GM23338 (cell line): ENCODE results near the gene ID3. TPM values are rescaled to one million over a fixed set of nuclear protein-coding genes. Genes with fewer than 3 reads are reported as not detected.

Source experiments
- ATAC-seq: fragments of 200-7000 bp; cut with Tn5 transposase; 3 replicates; pipeline ENCODE4 v1.9.1; 2020
- DNase-seq: peaks from one replicate; pipeline ENCODE4 v3.0.0-alpha.2; 2015; ENCODE audit warnings: low spot score
- H2AFZ ChIP-seq: fragments of 200-600 bp; sonication (generic); 2 replicates; pipeline ENCODE4 v1.8.0; 2016; ENCODE audit warnings: antibody characterized with exemption, mild to moderate bottlenecking, moderate library complexity
- H3F3A ChIP-seq: fragments of 200-600 bp; sonication (generic); replicated peaks from 2 replicates; pipeline ENCODE4 v1.8.0; 2017; ENCODE audit warnings: antibody characterized with exemption, mixed run types, low read depth
- H3K27ac ChIP-seq: fragments of 200-600 bp; sonication (generic); 2 replicates; pipeline ENCODE4 v1.6.1; 2016; ENCODE audit warnings: low read depth
- H3K27me3 ChIP-seq: fragments of 200-600 bp; sonication (generic); 2 replicates; pipeline ENCODE4 v1.8.0; 2016; ENCODE audit warnings: mild to moderate bottlenecking, mixed run types, moderate library complexity; ENCODE audit not compliant: insufficient read depth
- H3K36me3 ChIP-seq: fragments of 200-600 bp; sonication (generic); 2 replicates; pipeline ENCODE4 v1.8.0; 2016; ENCODE audit warnings: mild to moderate bottlenecking; ENCODE audit not compliant: insufficient read depth
- H3K4me1 ChIP-seq: fragments of 200-600 bp; sonication (generic); 2 replicates; pipeline ENCODE4 v1.8.0; 2016; ENCODE audit warnings: mild to moderate bottlenecking, moderate library complexity; ENCODE audit not compliant: insufficient read depth
- H3K4me2 ChIP-seq: fragments of 200-600 bp; sonication (generic); 2 replicates; pipeline ENCODE4 v1.7.1; 2017; ENCODE audit warnings: mixed run types
- H3K4me3 ChIP-seq: fragments of 200-600 bp; sonication (generic); 2 replicates; pipeline ENCODE4 v1.6.1; 2016; ENCODE audit warnings: mixed run types
- H3K79me2 ChIP-seq: fragments of 200-600 bp; sonication (generic); replicated peaks from 2 replicates; pipeline ENCODE4 v1.8.0; 2017; ENCODE audit warnings: mild to moderate bottlenecking; ENCODE audit not compliant: insufficient read depth
- H3K9me2 ChIP-seq: fragments of 200-600 bp; sonication (generic); 2 replicates; pipeline ENCODE4 v1.8.0; 2017; ENCODE audit not compliant: insufficient read depth
- H4K20me1 ChIP-seq: fragments of 200-600 bp; sonication (generic); replicated peaks from 2 replicates; pipeline ENCODE4 v1.8.0; 2017; ENCODE audit warnings: mild to moderate bottlenecking; ENCODE audit not compliant: insufficient read depth
- H3K27ac Mint-ChIP-seq: 2 replicates; pipeline ENCODE4 v1.8.0; 2020; ENCODE audit warnings: inconsistent platforms, mild to moderate bottlenecking, moderate library complexity, mixed read lengths
- H3K27me3 Mint-ChIP-seq: 3 replicates; pipeline ENCODE4 v1.8.0; 2022; ENCODE audit warnings: low read depth, mild to moderate bottlenecking, moderate library complexity, mixed read lengths, inconsistent platforms; ENCODE audit not compliant: insufficient read depth, poor library complexity
- H3K36me3 Mint-ChIP-seq: 3 replicates; pipeline ENCODE4 v1.8.0; 2021; ENCODE audit warnings: low read depth, mild to moderate bottlenecking, inconsistent platforms, moderate library complexity, mixed read lengths
- H3K4me1 Mint-ChIP-seq: 3 replicates; pipeline ENCODE4 v1.8.0; 2020; ENCODE audit warnings: mild to moderate bottlenecking, inconsistent platforms, mixed read lengths
- H3K4me3 Mint-ChIP-seq: 3 replicates; pipeline ENCODE4 v1.8.0; 2021; ENCODE audit warnings: moderate library complexity, mild to moderate bottlenecking, inconsistent platforms, mixed read lengths
- H3K9me3 Mint-ChIP-seq: 3 replicates; pipeline ENCODE4 v1.8.0; 2020; ENCODE audit warnings: moderate library complexity, mild to moderate bottlenecking, inconsistent platforms, mixed read lengths
- EZH2 ChIP-seq: fragments of 200-600 bp; sonication (generic); IDR thresholded peaks from one replicate; pipeline ENCODE4 v1.8.0; 2017; ENCODE audit warnings: antibody characterized with exemption, mild to moderate bottlenecking, low read depth; ENCODE audit not compliant: unreplicated experiment
- NANOG ChIP-seq: IDR thresholded peaks from 2 replicates; pipeline ENCODE4 v1.6.1; 2016; ENCODE audit warnings: antibody characterized with exemption, borderline replicate concordance
- POLR2AphosphoS5 ChIP-seq: IDR thresholded peaks from 2 replicates; pipeline ENCODE4 v1.6.1; 2016; ENCODE audit warnings: antibody characterized with exemption, low read depth
- STAT1 ChIP-seq: IDR thresholded peaks from one replicate; pipeline ENCODE4 v1.6.1; 2016; ENCODE audit warnings: antibody characterized with exemption; ENCODE audit not compliant: unreplicated experiment
- ZNF114 ChIP-seq: fragments of 250-450 bp; sonication (Bioruptor Pico); IDR thresholded peaks from 2 replicates; pipeline ENCODE4 v1.5.0; 2020; ENCODE audit warnings: mild to moderate bottlenecking, moderate library complexity
- polyA plus RNA-seq: library from polyadenylated mRNA; unstranded; fragments of >200 nt; fragmentation: Nextera tagmentation; extraction: Ambion mirVana; gene quantifications from 2 replicates; pipeline ENCODE4 v1.2.1, GENCODE V29; 2016
- total RNA-seq: library from RNA; depleted of rRNA; stranded (reverse); fragments of >200 nt; shearing (Covaris generic); gene quantifications from 2 replicates; pipeline ENCODE4 v1.2.3, GENCODE V29; 2014
- TF ChIP-seq, protein P1 (sequence below), 2 experiments: fragments of 200-600 bp in 1 of 2; sonication (generic) in 1 of 2; conservative IDR thresholded peaks; 2 replicates each; pipeline versions ENCODE4 v1.5.1 to v1.6.1; 2016 to 2017; ENCODE audit warnings: antibody characterized with exemption in 2 of 2, low read depth in 2 of 2, mild to moderate bottlenecking in 2 of 2, moderate library complexity in 1 of 2
- TF ChIP-seq, protein P2 (sequence below): fragments of 250-450 bp; sonication (Bioruptor Pico); IDR thresholded peaks from 2 replicates; pipeline ENCODE4 v1.5.0; 2020; ENCODE audit warnings: mild to moderate bottlenecking, moderate library complexity

ID3 gene
- total and polyA plus RNA-seq, 2 experiments from 2014 or later = 164 to 345 TPM

DNA sequence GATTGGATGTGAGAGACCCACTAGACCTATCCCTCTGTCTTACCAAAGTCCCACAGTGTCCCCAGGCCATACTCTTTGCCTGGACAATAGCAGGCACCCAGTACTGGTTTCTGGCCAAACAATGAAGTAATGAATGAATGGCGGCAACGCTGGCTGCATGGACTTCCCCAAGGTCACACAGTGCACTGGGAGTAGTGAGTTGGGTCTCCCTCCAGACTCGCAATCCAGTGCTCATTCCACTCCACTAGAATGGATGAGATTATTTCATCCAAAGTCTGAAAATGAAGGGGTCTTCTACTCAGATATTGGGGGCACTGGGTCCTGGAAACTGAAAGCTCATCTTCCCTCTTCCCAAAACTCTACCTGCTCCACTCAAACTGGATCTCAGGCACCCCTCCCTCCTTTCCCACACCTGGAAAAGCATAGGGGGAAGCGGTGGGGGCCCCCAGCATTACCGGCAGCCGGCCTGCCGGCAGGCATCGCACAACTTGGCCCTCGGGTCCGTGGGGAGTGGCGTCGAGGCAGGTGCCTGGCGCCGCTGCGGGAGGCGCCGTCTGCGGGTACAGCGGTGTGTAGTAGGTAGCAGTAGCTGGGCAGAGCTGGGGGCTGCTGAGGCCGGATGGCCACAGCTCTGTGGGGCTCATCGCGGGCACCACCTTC is 29.1 kb downstream of the ID3 start:
- Histone ChIP-seq H3K27ac (no peak overlapping the region), H3K4me1 (peaks cover 24% of the 10 kb centered on the region; the same call in 1 of the 2 replicates), H3F3A (peaks cover 12% of the 10 kb centered on the region; the same call in 1 of the 2 replicates), H3K4me3 (peak overlapping the region; percentile 70), H3K79me2 (no peaks in the 10 kb centered on the region), H4K20me1 (no peaks in the 10 kb centered on the region; the same call in 1 of the 2 replicates), H2AFZ (peak overlapping the region; percentile 96), H3K9me2 (no peaks in the 10 kb centered on the region), H3K36me3 (no peaks in the 10 kb centered on the region), H3K4me2 (peak overlapping the region; percentile 87), H3K27me3 (peaks cover 42% of the 10 kb centered on the region)
- Mint-ChIP-seq H3K36me3 (no peaks in the 10 kb centered on the region), H3K27ac (no peak overlapping the region), H3K9me3 (no peaks in the 10 kb centered on the region), H3K4me1 (peaks cover 37% of the 10 kb centered on the region), H3K27me3 (peaks cover 35% of the 10 kb centered on the region), H3K4me3 (peak overlapping the region; percentile 71)
- DNase-seq (no peak), ATAC-seq (peak; percentile 45)
- TF ChIP-seq EZH2 (no peak), POLR2AphosphoS5 (no peak), NANOG (no peak)
- TF ChIP-seq, protein P1, sequence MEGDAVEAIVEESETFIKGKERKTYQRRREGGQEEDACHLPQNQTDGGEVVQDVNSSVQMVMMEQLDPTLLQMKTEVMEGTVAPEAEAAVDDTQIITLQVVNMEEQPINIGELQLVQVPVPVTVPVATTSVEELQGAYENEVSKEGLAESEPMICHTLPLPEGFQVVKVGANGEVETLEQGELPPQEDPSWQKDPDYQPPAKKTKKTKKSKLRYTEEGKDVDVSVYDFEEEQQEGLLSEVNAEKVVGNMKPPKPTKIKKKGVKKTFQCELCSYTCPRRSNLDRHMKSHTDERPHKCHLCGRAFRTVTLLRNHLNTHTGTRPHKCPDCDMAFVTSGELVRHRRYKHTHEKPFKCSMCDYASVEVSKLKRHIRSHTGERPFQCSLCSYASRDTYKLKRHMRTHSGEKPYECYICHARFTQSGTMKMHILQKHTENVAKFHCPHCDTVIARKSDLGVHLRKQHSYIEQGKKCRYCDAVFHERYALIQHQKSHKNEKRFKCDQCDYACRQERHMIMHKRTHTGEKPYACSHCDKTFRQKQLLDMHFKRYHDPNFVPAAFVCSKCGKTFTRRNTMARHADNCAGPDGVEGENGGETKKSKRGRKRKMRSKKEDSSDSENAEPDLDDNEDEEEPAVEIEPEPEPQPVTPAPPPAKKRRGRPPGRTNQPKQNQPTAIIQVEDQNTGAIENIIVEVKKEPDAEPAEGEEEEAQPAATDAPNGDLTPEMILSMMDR (conservative IDR thresholded peaks at IDR 0.05; ENCODE audit: low read depth in 2 of 2) = no peak

DNA sequence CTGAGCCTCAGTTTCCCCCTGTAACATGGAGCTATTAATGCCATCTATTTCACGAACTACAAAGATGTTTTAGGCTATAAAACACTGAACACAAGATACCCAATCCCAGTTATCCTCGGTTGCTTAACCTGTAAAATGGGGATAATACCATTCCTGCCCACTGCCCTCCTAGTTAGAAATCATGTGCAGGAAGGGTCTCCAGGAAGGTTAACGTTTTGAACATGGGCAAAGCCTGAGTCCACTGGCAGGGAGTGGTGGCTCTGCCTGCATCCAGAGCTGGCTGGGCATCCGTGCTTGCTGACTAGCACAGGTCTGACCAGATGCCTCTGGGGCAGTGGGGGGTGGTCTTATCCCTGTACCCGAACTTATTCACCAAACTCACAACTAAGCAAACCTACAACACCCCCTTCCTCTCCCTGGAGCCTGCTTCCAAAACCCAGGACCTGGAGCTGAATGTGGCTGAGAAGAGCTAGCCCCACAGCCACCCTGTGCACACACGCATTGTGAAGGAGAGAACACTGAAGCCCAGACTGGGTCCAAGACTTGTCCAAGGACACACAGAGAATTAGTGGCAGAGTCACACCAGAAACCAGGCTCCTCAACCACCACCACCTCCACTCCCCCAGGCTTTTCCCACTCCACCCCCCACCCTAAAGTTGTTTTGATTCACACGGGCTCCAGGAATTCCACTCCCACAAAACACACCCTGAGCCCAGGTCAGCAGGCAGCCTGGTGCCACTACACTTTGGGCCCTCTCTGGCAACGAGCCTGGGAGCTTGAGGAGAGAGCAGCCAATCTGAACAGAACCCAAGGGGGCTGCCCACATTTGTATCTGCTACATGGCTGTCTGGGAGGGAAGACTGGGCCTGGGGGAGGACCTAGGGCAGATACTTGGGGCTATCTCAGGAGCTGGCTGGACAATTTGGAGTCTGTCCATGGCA is 29.9 kb downstream of the ID3 start:
- H3F3A ChIP-seq = peaks cover 12% of the 10 kb centered on the region; the same call in 1 of the 2 replicates
- H3K4me2 ChIP-seq = no peak overlapping the region; the same call in 1 of the 2 replicates
- no peak overlapping the region for H2AFZ ChIP-seq
- Mint-ChIP-seq H3K27ac (no peak overlapping the region), H3K9me3 (no peaks in the 10 kb centered on the region), H3K4me1 (peaks cover 39% of the 10 kb centered on the region), H3K27me3 (peaks cover 36% of the 10 kb centered on the region), H3K36me3 (no peaks in the 10 kb centered on the region), H3K4me3 (peak overlapping the region; percentile 71)
- no peak for TF ChIP-seq ZNF114 (CRISPR knock-in tag)
- TF ChIP-seq NANOG = no peak
- TF ChIP-seq, protein P2, sequence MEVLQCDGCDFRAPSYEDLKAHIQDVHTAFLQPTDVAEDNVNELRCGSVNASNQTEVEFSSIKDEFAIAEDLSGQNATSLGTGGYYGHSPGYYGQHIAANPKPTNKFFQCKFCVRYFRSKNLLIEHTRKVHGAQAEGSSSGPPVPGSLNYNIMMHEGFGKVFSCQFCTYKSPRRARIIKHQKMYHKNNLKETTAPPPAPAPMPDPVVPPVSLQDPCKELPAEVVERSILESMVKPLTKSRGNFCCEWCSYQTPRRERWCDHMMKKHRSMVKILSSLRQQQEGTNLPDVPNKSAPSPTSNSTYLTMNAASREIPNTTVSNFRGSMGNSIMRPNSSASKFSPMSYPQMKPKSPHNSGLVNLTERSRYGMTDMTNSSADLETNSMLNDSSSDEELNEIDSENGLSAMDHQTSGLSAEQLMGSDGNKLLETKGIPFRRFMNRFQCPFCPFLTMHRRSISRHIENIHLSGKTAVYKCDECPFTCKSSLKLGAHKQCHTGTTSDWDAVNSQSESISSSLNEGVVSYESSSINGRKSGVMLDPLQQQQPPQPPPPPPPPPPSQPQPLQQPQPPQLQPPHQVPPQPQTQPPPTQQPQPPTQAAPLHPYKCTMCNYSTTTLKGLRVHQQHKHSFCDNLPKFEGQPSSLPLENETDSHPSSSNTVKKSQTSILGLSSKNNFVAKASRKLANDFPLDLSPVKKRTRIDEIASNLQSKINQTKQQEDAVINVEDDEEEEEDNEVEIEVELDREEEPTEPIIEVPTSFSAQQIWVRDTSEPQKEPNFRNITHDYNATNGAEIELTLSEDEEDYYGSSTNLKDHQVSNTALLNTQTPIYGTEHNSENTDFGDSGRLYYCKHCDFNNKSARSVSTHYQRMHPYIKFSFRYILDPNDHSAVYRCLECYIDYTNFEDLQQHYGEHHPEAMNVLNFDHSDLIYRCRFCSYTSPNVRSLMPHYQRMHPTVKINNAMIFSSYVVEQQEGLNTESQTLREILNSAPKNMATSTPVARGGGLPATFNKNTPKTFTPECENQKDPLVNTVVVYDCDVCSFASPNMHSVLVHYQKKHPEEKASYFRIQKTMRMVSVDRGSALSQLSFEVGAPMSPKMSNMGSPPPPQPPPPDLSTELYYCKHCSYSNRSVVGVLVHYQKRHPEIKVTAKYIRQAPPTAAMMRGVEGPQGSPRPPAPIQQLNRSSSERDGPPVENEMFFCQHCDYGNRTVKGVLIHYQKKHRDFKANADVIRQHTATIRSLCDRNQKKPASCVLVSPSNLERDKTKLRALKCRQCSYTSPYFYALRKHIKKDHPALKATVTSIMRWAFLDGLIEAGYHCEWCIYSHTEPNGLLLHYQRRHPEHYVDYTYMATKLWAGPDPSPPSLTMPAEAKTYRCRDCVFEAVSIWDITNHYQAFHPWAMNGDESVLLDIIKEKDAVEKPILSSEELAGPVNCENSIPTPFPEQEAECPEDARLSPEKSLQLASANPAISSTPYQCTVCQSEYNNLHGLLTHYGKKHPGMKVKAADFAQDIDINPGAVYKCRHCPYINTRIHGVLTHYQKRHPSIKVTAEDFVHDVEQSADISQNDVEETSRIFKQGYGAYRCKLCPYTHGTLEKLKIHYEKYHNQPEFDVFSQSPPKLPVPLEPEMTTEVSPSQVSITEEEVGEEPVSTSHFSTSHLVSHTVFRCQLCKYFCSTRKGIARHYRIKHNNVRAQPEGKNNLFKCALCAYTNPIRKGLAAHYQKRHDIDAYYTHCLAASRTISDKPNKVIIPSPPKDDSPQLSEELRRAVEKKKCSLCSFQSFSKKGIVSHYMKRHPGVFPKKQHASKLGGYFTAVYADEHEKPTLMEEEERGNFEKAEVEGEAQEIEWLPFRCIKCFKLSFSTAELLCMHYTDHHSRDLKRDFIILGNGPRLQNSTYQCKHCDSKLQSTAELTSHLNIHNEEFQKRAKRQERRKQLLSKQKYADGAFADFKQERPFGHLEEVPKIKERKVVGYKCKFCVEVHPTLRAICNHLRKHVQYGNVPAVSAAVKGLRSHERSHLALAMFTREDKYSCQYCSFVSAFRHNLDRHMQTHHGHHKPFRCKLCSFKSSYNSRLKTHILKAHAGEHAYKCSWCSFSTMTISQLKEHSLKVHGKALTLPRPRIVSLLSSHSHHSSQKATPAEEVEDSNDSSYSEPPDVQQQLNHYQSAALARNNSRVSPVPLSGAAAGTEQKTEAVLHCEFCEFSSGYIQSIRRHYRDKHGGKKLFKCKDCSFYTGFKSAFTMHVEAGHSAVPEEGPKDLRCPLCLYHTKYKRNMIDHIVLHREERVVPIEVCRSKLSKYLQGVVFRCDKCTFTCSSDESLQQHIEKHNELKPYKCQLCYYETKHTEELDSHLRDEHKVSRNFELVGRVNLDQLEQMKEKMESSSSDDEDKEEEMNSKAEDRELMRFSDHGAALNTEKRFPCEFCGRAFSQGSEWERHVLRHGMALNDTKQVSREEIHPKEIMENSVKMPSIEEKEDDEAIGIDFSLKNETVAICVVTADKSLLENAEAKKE = no peak
- TF ChIP-seq, protein P1 (conservative IDR thresholded peaks at IDR 0.05; ENCODE audit: low read depth in 2 of 2) = no peak
- TF ChIP-seq POLR2AphosphoS5 = no peak
- no peak for TF ChIP-seq STAT1
- H3K27me3 ChIP-seq = peaks cover 42% of the 10 kb centered on the region
- H3K4me1 ChIP-seq = peaks cover 28% of the 10 kb centered on the region
- H3K79me2 ChIP-seq = no peaks in the 10 kb centered on the region
- no peak for ATAC-seq
- no peak for DNase-seq
- 0 out of 2 replicates have a peak overlapping the region, but pooled peaks have one; percentile 70 for H3K4me3 ChIP-seq
- no peaks in the 10 kb centered on the region; the same call in 1 of the 2 replicates for H4K20me1 ChIP-seq
- H3K9me2 ChIP-seq = no peaks in the 10 kb centered on the region
- no peaks in the 10 kb centered on the region for H3K36me3 ChIP-seq
- H3K27ac ChIP-seq = no peak overlapping the region
